CD4-positive, CD25-positive, alpha-beta regulatory T cell (primary cell): ENCODE results near the gene KLLN. TPM values are rescaled to one million over a fixed set of nuclear protein-coding genes. Genes with fewer than 3 reads are reported as not detected.

Experiments used
- ATAC-seq, 2 donors: fragments of 150-1000 bp; cut with Tn5 transposase; one replicate each; pipeline ENCODE4 v1.10.0; 2021; ENCODE audit warnings: low read depth in 2 of 2, moderate number of reproducible peaks in 2 of 2, moderate library complexity in 1 of 2
- DNase-seq, 3 donors: peaks; one replicate each; pipeline versions ENCODE4 v3.0.0 to v3.0.0-alpha.2; 2012 to 2022; ENCODE audit warnings: mixed read lengths in 1 of 3
- H3K27ac ChIP-seq: one replicate; pipeline ENCODE4 v1.7.0; 2013; ENCODE audit warnings: mild to moderate bottlenecking, low read length; ENCODE audit not compliant: insufficient read depth, poor library complexity, severe bottlenecking
- H3K27me3 ChIP-seq: one replicate; pipeline ENCODE4 v1.7.0; 2013; ENCODE audit warnings: low read length; ENCODE audit not compliant: control insufficient read depth, insufficient read depth
- H3K36me3 ChIP-seq: one replicate; pipeline ENCODE4 v1.7.0; 2013; ENCODE audit warnings: mild to moderate bottlenecking, low read length, moderate library complexity; ENCODE audit not compliant: control insufficient read depth, insufficient read depth
- H3K4me1 ChIP-seq: 2 replicates; pipeline ENCODE4 v1.7.0; 2013; ENCODE audit warnings: mild to moderate bottlenecking, low read length; ENCODE audit not compliant: insufficient read depth, control insufficient read depth, poor library complexity, severe bottlenecking
- H3K4me3 ChIP-seq: one replicate; pipeline ENCODE4 v1.7.0; 2013; ENCODE audit warnings: low read depth, mild to moderate bottlenecking, low read length, moderate library complexity
- H3K9me3 ChIP-seq, 2 experiments: 1 replicate in 1 of 2; 2 replicates in 1 of 2; pipeline ENCODE4 v1.7.0; 2013; ENCODE audit warnings: low read length in 2 of 2, mild to moderate bottlenecking in 1 of 2, moderate library complexity in 1 of 2; ENCODE audit not compliant: control insufficient read depth in 2 of 2
- H3K27ac Mint-ChIP-seq, 3 donors: one replicate each; pipeline ENCODE4 v1.8.0; 2020 to 2022; ENCODE audit warnings: mild to moderate bottlenecking in 3 of 3, mixed read lengths in 3 of 3, moderate library complexity in 2 of 3
- H3K27me3 Mint-ChIP-seq: one replicate; pipeline ENCODE4 v1.8.0; 2022; ENCODE audit warnings: mild to moderate bottlenecking, mixed read lengths
- H3K36me3 Mint-ChIP-seq: one replicate; pipeline ENCODE4 v1.8.0; 2020; ENCODE audit warnings: mixed read lengths
- H3K4me1 Mint-ChIP-seq, 4 donors: one replicate each; pipeline ENCODE4 v1.8.0; 2020 to 2022; ENCODE audit warnings: mixed read lengths in 4 of 4, mild to moderate bottlenecking in 1 of 4
- H3K4me3 Mint-ChIP-seq, 4 donors: one replicate each; pipeline ENCODE4 v1.8.0; 2020 to 2022; ENCODE audit warnings: mild to moderate bottlenecking in 4 of 4, mixed read lengths in 4 of 4, moderate library complexity in 3 of 4
- H3K9me3 Mint-ChIP-seq, 7 donors: one replicate each; pipeline ENCODE4 v1.8.0; 2020 to 2022; ENCODE audit warnings: mixed read lengths in 7 of 7, mild to moderate bottlenecking in 3 of 7, moderate library complexity in 2 of 7
- polyA plus RNA-seq, 4 donors: library from polyadenylated mRNA; unstranded; fragments of 300-500 nt; fragmentation: Illumina TruSeq; gene quantifications; one replicate each; pipeline ENCODE4 v1.2.3, GENCODE V29; 2021
- total RNA-seq: library from RNA; stranded (reverse); gene quantifications from one replicate; pipeline ENCODE4 v1.2.3, GENCODE V29; 2022

The KLLN gene
- total and polyA plus RNA-seq, 5 donors from 2014 or later = 0.05 to 0.67 (median 0.26) TPM

DNA sequence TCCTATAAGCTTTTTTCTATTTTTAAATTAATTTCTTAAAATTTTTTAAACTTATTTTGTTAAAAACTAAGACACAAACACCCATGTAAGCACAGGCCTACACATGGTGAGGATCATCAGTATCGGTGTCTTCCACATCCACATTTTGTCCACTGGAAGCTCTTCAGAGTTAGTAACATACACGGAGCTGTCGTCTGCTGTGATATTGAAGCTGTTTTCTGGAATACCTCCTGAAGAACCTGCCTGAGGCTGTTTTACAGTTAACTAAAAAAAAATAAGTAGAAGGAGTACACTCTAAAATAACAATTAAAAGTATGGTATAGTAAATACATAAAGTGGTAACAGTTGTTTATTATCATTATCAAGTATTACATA, 17.7 kb downstream of the KLLN start:
- Mint-ChIP-seq H3K4me1 (peaks cover 0 to 5% (median 0%) of the 10 kb centered on the region in 4 donors), H3K9me3 (no peaks in the 10 kb centered on the region), H3K27me3 (no peaks in the 10 kb centered on the region), H3K27ac (no peak overlapping the region), H3K4me3 (no peak overlapping the region), H3K36me3 (no peaks in the 10 kb centered on the region)
- H3K27me3 ChIP-seq = no peaks in the 10 kb centered on the region
- no peak overlapping the region for H3K27ac ChIP-seq
- no peak for DNase-seq
- no peaks in the 10 kb centered on the region for H3K4me1 ChIP-seq
- no peak overlapping the region for H3K4me3 ChIP-seq
- no peak for ATAC-seq
- H3K9me3 ChIP-seq = no peaks in the 10 kb centered on the region
- H3K36me3 ChIP-seq = no peaks in the 10 kb centered on the region

DNA sequence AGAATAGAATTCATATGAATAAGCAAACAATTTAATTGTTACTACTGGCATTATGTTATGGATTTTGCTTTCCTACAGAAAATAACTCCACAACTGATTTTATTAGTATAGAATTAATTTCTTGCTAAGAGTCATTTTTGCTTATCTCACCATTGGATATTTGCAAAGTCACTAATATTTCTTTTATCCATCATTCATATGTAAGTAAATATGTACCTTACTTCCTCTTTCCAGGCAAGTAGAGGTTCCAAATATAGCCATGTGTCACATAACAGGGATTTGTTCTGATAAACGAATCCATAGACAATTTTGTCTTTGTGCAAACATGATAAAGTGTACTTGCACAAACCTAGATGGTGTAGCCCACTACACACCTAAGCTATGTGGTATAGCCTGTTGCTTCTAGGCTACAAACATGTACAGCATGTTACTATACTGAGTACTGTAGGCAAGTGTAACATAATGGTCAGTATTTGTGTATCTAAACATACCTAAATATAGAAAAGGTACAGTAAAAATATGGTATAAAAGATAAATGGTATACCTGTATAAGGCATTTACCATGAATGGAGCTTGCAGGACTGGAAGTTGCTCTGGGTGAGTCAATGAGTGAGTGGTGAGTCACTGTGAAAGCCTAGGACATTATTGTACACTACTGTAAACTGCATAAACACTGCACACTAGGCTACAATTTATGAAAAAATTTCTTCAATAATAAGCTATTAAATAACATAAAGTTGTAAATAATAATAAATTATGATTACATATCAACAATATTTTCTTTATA, 18.3 kb downstream of the KLLN start:
- Histone ChIP-seq H3K27me3 (no peaks in the 10 kb centered on the region), H3K36me3 (no peaks in the 10 kb centered on the region), H3K4me1 (no peaks in the 10 kb centered on the region), H3K27ac (no peak overlapping the region), H3K9me3 (no peaks in the 10 kb centered on the region), H3K4me3 (no peak overlapping the region)
- no peaks in the 10 kb centered on the region for H3K27me3 Mint-ChIP-seq
- no peaks in the 10 kb centered on the region for H3K9me3 Mint-ChIP-seq
- H3K36me3 Mint-ChIP-seq = no peaks in the 10 kb centered on the region
- H3K4me3 Mint-ChIP-seq = no peak overlapping the region
- DNase-seq = no peak
- no peak overlapping the region for H3K27ac Mint-ChIP-seq
- H3K4me1 Mint-ChIP-seq = peaks cover 0 to under 1% (median 0%) of the 10 kb centered on the region in 4 donors
- ATAC-seq = no peak

DNA sequence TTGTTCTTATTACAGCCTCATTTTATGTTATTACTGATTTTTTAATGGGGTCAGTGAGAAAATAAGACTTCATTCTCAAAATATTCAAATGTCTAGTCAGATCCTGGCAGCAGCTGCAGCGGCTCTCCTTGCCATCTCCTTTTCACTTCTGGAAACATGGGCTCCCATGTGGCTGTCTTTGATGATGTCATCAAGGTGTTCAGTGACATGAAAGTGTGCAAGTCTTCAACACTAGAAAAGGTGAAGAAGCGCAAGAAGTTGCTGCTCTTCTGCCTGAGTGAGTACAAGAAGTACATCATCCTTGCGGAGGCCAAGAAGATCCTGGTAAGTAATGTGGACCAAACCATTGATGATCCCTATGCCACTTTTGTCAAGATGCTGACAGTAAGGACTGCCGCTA, 19.6 kb downstream of the KLLN start:
- peaks cover 4% of the 10 kb centered on the region for H3K36me3 Mint-ChIP-seq
- no peaks in the 10 kb centered on the region for H3K9me3 ChIP-seq
- H3K36me3 ChIP-seq = no peaks in the 10 kb centered on the region
- H3K9me3 Mint-ChIP-seq = no peaks in the 10 kb centered on the region
- H3K4me1 Mint-ChIP-seq = no peaks in the 10 kb centered on the region
- no peak overlapping the region for H3K27ac ChIP-seq
- H3K27ac Mint-ChIP-seq = no peak overlapping the region
- no peak for DNase-seq
- H3K4me3 ChIP-seq = no peak overlapping the region
- no peaks in the 10 kb centered on the region for H3K4me1 ChIP-seq
- H3K27me3 Mint-ChIP-seq = no peaks in the 10 kb centered on the region
- no peak for ATAC-seq
- no peaks in the 10 kb centered on the region for H3K27me3 ChIP-seq
- H3K4me3 Mint-ChIP-seq = no peak overlapping the region

DNA sequence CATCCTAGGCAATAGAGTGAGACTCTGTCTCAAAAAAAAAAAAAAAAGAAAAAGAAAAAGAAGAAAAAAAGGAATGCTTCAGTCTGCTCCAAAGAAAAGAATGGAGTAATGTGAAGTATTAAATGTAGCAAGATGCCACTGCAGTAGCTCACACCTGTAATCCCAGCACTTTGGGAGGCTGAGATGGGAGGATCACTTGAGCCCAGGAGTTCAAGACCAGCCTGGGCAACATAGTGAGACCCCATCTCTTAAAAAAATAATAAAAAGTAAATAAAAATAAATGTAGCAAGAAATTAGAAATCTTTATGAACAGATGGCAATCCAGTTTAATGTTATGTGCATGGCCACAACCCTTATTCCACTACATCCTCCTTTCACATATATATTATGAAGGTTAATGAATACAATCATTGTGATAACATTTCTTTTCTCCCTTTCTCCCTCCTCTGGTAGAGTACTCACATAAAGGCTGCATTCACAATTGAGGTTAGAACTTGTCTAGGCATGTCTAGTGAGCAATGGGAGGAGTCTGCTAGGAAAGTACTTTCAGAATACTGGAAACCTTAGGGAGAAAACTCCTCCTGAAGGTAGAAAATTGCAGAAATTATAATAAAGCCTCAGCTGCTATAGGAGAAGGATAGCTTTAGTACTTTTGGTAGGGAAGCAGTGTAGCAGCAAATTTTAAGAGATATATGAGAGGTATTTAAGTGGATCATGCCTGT, 20.4 kb downstream of the KLLN start:
- Histone ChIP-seq H3K36me3 (no peaks in the 10 kb centered on the region), H3K4me1 (no peaks in the 10 kb centered on the region), H3K27me3 (no peaks in the 10 kb centered on the region), H3K27ac (no peak overlapping the region), H3K9me3 (no peaks in the 10 kb centered on the region), H3K4me3 (no peak overlapping the region)
- ATAC-seq = no peak
- Mint-ChIP-seq H3K9me3 (no peaks in the 10 kb centered on the region), H3K36me3 (peaks cover 4% of the 10 kb centered on the region), H3K27ac (no peak overlapping the region), H3K4me1 (no peaks in the 10 kb centered on the region), H3K27me3 (no peaks in the 10 kb centered on the region), H3K4me3 (no peak overlapping the region)
- peak in 1 of 3 donors; percentile 55 for DNase-seq

DNA sequence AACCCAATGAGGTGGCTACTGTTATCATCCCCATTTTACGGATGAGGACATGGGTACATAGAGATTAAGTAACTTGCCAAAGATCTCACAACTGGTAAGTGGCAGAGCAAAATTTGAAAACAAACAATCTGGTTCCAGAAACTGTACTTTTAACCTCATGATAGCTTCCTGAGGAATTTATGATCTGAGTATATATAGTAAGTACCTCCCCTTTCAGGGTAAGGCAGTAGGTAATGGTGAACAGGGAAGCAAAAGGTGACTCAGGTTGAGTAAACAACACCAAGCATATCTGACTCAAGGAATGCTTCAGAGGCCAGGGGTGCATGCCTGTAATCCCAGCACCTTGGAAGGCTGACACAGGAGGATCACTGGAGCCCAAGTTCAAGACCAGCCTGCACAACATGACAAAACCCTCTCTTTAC, 21.1 kb downstream of the KLLN start:
- Mint-ChIP-seq H3K27me3 (no peaks in the 10 kb centered on the region), H3K4me3 (no peak overlapping the region), H3K36me3 (peaks cover 4% of the 10 kb centered on the region), H3K27ac (no peak overlapping the region), H3K9me3 (no peaks in the 10 kb centered on the region), H3K4me1 (no peaks in the 10 kb centered on the region)
- H3K27me3 ChIP-seq = no peaks in the 10 kb centered on the region
- H3K4me1 ChIP-seq = no peaks in the 10 kb centered on the region
- H3K4me3 ChIP-seq = no peak overlapping the region
- H3K36me3 ChIP-seq = no peaks in the 10 kb centered on the region
- no peaks in the 10 kb centered on the region for H3K9me3 ChIP-seq
- no peak for DNase-seq
- no peak for ATAC-seq
- no peak overlapping the region for H3K27ac ChIP-seq

DNA sequence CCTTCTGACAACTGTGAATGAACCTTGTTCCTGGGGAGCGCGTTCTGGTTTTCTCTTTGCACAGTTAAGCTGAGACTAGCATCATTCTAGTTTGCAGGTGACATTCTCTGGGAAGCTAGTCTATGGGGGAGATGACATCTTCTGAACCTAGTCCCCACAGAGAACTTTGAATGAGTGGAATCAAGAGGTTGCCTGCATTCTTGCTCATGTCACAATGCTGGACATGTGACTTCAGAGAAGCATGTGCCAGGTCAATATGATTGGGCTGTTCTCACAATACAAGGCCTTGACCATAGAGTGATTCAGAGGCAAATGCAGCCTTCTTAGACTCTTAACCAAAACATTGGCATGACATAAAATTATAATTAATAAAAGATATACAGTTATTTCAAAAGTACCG, 22.1 kb downstream of the KLLN start:
- ATAC-seq (no peak), DNase-seq (no peak)
- H3K9me3 Mint-ChIP-seq = peaks cover 0 to 2% (median 0%) of the 10 kb centered on the region in 7 donors
- peaks cover 10% of the 10 kb centered on the region for H3K36me3 Mint-ChIP-seq
- no peaks in the 10 kb centered on the region for H3K4me1 ChIP-seq
- H3K27ac Mint-ChIP-seq = no peak overlapping the region
- H3K36me3 ChIP-seq = no peaks in the 10 kb centered on the region
- no peaks in the 10 kb centered on the region for H3K4me1 Mint-ChIP-seq
- no peaks in the 10 kb centered on the region for H3K27me3 ChIP-seq
- no peak overlapping the region for H3K27ac ChIP-seq
- H3K9me3 ChIP-seq = no peaks in the 10 kb centered on the region
- H3K4me3 ChIP-seq = no peak overlapping the region
- no peak overlapping the region for H3K4me3 Mint-ChIP-seq
- no peaks in the 10 kb centered on the region for H3K27me3 Mint-ChIP-seq

DNA sequence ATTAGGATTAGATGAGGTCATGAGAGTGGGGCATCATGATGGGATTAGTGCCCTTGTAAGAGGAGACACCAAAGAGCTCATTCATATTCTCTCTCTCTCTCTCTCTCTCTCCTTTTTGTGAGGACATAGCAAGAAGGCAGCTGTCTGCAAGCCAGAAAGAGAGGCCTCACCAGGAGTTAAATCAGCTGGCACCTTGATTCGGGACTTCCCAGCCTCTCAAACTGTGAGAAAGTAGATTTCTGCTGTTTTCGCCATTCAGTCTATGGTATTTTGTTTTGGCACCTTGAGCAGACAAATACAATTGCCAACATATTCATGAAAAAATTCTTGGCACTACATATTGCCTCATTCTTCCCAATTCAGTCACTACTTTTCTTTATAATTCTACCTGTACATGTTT, 24.7 kb downstream of the KLLN start:
- H3K4me1 ChIP-seq = no peaks in the 10 kb centered on the region
- H3K27ac ChIP-seq = no peak overlapping the region
- H3K4me3 ChIP-seq = no peak overlapping the region
- H3K36me3 ChIP-seq = no peaks in the 10 kb centered on the region
- peaks cover 13% of the 10 kb centered on the region for H3K36me3 Mint-ChIP-seq
- ATAC-seq (no peak), DNase-seq (no peak)
- H3K4me1 Mint-ChIP-seq = peaks cover 0 to 5% (median 0%) of the 10 kb centered on the region in 4 donors
- H3K4me3 Mint-ChIP-seq = no peak overlapping the region
- H3K27me3 ChIP-seq = no peaks in the 10 kb centered on the region
- no peaks in the 10 kb centered on the region for H3K27me3 Mint-ChIP-seq
- no peaks in the 10 kb centered on the region for H3K9me3 ChIP-seq
- peaks cover 0 to 2% (median 0%) of the 10 kb centered on the region in 7 donors for H3K9me3 Mint-ChIP-seq
- H3K27ac Mint-ChIP-seq = no peak overlapping the region

DNA sequence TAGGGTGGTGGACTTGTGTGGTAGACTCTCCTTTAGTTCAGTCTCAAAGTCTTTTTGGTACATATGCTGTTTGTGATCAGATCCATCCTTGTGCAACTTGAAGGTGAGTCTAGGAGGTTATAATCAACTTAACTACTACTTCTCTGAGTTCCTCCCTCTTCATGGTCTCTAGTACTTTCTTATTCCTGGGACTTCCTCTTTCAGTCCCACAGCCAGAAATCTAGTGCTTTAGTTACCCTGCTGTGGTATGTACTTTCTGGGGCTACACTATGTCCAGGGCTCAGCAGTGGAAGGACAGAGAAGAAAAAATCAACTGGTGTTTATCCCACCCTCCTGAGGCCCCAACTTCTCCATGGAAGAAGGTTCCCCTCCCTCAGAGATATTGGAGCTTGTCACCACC, 25.9 kb downstream of the KLLN start:
- Histone ChIP-seq H3K4me1 (no peaks in the 10 kb centered on the region), H3K9me3 (no peaks in the 10 kb centered on the region), H3K36me3 (no peaks in the 10 kb centered on the region), H3K27me3 (no peaks in the 10 kb centered on the region), H3K4me3 (no peak overlapping the region), H3K27ac (no peak overlapping the region)
- Mint-ChIP-seq H3K9me3 (peaks cover 0 to 2% (median 0%) of the 10 kb centered on the region in 7 donors), H3K27me3 (no peaks in the 10 kb centered on the region), H3K4me3 (no peak overlapping the region), H3K27ac (no peak overlapping the region), H3K36me3 (peaks cover 13% of the 10 kb centered on the region), H3K4me1 (peaks cover 0 to 5% (median 0%) of the 10 kb centered on the region in 4 donors)
- DNase-seq (no peak), ATAC-seq (no peak)
